ENCODE results near the gene IL17RE.
"Not testable (repeated sequence)": the region's sequence is repeated elsewhere in the genome, so short reads cannot be mapped to it uniquely, and the experiment has no call there.

IL17RE gene

GRCh38 chr3:9935966-9936510, 33.4 kb downstream of the IL17RE start:
- no peak for DNase-seq

GRCh38 chr3:9937486-9938238, 35.0 kb downstream of the IL17RE start:
- DNase-seq, result no peak

GRCh38 chr3:9938966-9939365, 36.3 kb downstream of the IL17RE start:
- DNase-seq, result no peak

GRCh38 chr3:9939906-9940305, 37.3 kb downstream of the IL17RE start:
- not testable (repeated sequence) for DNase-seq

GRCh38 chr3:9940746-9941145, 38.1 kb downstream of the IL17RE start:
- no peak for DNase-seq

- no peak for DNase-seq
These were observed 39.5 kb downstream of the IL17RE start for GRCh38 chr3:9942164-9942563.

GRCh38 chr3:9942934-9943690, 40.5 kb downstream of the IL17RE start:
- DNase-seq, result no peak

- no peak for DNase-seq
These were observed 41.6 kb downstream of the IL17RE start for GRCh38 chr3:9944271-9944670.

GRCh38 chr3:9945358-9945757, 42.7 kb downstream of the IL17RE start:
- no peak for DNase-seq

- peak; percentile 85 for DNase-seq
These were observed 43.7 kb downstream of the IL17RE start for GRCh38 chr3:9946112-9947024.

- no peak for DNase-seq
These were observed 44.7 kb downstream of the IL17RE start for GRCh38 chr3:9947025-9947995.

GRCh38 chr3:9948586-9948985, 45.9 kb downstream of the IL17RE start:
- DNase-seq, result no peak

- DNase-seq, result no peak
These were observed 46.5 kb downstream of the IL17RE start for GRCh38 chr3:9949115-9949514.

- no peak for DNase-seq
These were observed 47.0 kb downstream of the IL17RE start for GRCh38 chr3:9949626-9950025.

- DNase-seq, result peak; percentile 44
These were observed 48.5 kb downstream of the IL17RE start for GRCh38 chr3:9951126-9951525.

- DNase-seq, result no peak
These were observed 48.9 kb downstream of the IL17RE start for GRCh38 chr3:9951598-9951961.

GRCh38 chr3:9951962-9952805, 49.5 kb downstream of the IL17RE start, which contains the start of gene PRRT3:
TSS of gene PRRT3 (minus strand) at chr3:9952408. CDS start at chr3:9950115, 2,293 bp downstream.
- DNase-seq, result peak; percentile 79

- no peak for DNase-seq
These were observed 52.4 kb downstream of the IL17RE start for GRCh38 chr3:9955067-9955502.

- no peak for DNase-seq
These were observed 53.1 kb downstream of the IL17RE start for GRCh38 chr3:9955611-9956352.

- DNase-seq, result no peak
These were observed 54.6 kb downstream of the IL17RE start for GRCh38 chr3:9957214-9957613.
